Placental epithelial cell (primary cell): ENCODE measurements around the gene C16orf89. TPM values are rescaled to one million over a fixed set of nuclear protein-coding genes. Genes with fewer than 3 reads are reported as not detected.

Source experiments
- total RNA-seq: library from RNA; depleted of rRNA; stranded (reverse); fragments of >200 nt; gene quantifications from 2 replicates; pipeline ENCODE4 v1.2.3, GENCODE V29; 2012

C16orf89 gene, protein sequence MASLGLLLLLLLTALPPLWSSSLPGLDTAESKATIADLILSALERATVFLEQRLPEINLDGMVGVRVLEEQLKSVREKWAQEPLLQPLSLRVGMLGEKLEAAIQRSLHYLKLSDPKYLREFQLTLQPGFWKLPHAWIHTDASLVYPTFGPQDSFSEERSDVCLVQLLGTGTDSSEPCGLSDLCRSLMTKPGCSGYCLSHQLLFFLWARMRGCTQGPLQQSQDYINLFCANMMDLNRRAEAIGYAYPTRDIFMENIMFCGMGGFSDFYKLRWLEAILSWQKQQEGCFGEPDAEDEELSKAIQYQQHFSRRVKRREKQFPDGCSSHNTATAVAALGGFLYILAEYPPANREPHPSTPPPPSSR
- not detected in 2 replicates for total RNA-seq

DNA sequence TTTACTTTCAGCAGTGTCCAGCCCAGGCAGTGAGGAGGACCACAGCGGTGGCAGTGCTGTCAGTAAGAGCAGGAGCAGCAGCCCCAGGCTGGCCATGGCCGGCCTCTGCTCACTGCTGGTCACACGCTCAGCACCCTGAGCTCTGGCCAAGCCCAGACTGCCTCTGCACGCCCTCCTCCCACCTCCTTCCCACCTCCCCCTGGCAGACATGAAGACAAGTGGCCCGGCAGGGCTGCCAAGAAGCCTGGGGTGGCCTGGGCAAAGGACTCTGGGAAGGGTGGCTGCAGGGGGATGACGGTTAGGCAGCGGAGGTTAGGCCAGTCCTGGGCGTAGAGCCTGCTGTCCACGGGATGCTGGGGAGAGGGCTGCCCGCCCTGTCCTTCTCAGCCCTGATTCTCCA lies at the start of gene C16orf89:
TSS of gene C16orf89 (minus strand) at position 144 of the 400 bp plus-strand sequence. CDS start at position 96, 48 bp downstream.

DNA sequence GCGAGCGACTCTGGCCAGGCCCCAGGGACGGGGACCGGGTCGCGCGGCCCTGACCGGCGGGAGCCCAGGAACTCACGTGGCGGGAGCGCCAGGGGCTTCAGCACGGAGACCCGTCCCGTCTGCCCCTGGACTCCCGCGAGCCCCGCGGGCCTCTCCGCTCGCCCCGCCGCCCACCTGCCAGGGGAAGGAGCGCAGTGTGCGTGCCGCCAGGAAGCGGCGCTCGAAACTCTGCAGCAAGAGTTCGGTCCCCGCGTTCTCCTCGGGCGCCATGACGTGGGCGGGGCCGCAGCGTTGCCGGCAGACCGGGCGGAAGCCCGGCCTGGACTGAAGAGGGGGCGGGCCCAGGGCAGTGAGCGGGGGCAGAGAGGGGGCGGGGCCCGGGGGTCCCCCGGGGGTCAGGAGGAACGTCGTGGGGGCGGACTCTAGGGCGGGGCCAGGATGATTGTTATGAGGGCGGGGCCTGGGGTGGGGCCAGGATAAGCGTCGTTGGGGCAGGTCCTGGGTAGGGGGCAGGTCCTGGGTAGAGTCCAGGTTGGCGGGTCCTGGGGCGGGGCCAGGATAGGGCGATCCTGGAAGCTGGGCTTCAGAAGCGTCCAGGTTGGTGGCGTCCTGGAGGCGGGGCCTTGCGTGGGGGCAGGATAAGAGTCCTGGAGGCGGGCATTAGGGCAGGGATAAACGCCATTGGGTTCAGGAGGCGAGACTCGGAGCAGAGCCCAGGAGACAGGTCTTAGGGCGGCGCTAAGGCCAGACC lies 31.9 kb upstream of the C16orf89 start, which contains the start of gene EEF2KMT:
TSS of gene EEF2KMT (minus strand) at position 326 of the 751 bp plus-strand sequence. CDS start at position 270, 56 bp downstream.

DNA sequence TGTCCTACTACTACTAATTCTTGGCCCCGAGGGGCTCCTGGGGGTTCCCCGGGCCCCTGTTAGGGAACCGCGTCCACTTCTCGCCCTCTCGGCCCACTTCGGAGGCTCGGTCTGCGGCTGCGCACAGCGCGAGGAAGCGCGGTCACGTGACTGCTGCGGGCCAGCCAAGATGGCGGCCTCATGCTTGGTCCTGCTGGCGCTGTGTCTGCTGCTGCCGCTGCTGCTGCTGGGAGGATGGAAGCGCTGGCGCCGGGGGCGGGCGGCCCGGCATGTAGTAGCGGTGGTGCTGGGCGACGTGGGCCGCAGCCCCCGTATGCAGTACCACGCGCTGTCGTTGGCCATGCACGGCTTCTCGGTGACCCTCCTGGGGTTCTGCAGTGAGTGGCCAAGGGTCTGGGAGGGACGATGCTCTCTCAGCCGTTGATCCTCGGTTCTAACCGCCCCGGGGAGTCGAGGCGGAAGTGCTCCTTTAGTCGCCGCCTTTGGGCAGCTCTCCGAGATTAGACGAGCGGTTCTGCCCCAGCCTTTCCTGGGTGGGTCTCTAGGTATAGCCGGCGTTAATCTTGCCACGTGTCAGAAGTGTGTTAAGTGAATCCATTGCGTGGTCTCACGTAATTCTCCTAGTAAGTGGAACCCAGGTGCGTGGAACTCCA lies 6.1 kb upstream of the C16orf89 start, which contains the start of gene ALG1:
TSS of gene ALG1 (plus strand) at position 163 of the 653 bp plus-strand sequence. CDS start at position 170, 7 bp downstream.

DNA sequence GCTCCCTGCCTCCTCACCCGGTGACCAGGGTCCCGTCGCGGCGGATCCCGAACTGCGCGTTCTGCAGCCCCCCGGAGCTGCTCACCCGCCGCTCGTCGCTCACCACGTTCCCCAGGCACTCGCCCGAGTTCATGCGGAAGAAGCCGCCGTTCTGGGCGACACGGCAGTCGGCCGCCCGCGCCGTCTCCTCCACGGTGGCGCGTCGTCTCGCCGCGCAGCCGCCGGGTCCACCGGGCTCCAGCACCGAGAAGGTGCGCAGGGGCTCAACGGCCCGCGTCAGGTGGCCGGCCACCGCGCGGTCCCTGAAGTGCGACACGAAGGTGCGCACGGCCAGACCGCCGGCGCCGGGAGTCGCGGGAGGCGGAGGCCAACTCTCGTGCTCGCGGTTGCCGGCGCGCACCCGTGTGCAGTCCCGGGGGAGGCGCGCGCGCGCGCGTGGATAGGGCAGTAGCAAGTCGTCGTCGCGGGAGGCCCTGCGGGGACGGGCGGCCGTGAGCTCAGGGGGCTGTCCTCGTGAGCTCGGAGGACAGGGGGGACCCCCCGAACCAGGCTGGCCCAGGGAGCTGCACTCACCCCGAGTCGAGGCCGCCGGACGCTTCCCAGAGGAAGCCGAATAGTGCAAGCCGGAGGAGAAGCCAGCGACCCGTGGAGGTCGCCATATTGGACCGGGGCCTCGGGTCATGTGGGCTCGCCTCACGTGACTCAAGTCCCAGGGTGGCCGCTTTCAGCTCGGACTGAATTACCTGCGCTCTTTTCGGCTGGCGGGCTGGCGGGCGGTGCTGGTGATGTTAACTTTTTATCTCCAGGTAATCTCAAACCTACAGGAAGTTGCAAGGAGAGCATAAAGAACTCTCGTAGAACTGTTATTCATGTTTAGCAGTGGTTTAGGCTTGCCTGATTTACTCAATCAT lies 32.2 kb downstream of the C16orf89 start, which contains the start of gene NAGPA:
TSS of gene NAGPA (minus strand) at position 680 of the 911 bp plus-strand sequence. CDS start at position 659, 21 bp downstream.

Other genes starting within 250 kb of the C16orf89 start
- 35.7 and 45.7 TPM in 2 replicates for gene GLYR1, start 218.7 kb downstream of the C16orf89 start, total RNA-seq
- gene UBN1, start 218.5 kb downstream of the C16orf89 start, total RNA-seq, result 32.8 and 46.7 TPM in 2 replicates
- 14.2 and 33.4 TPM in 2 replicates for gene PPL, start 128.8 kb downstream of the C16orf89 start, total RNA-seq
- under 0.01 and 0.11 TPM in 2 replicates for gene SEC14L5, start 107.6 kb downstream of the C16orf89 start, total RNA-seq
- 13.7 and 19.5 TPM in 2 replicates for gene NAGPA, start 32.0 kb downstream of the C16orf89 start, total RNA-seq
- gene ALG1, start 5.9 kb upstream of the C16orf89 start, total RNA-seq, result 20.8 and 48.2 TPM in 2 replicates
- gene EEF2KMT, start 31.8 kb upstream of the C16orf89 start, total RNA-seq, result 3.5 and 10.3 TPM in 2 replicates